ENCODE measurements around the gene CLHC1. TPM values are rescaled to one million over a fixed set of nuclear protein-coding genes. Genes with fewer than 3 reads are reported as not detected.
"Not testable (repeated sequence)": the region's sequence is repeated elsewhere in the genome, so short reads cannot be mapped to it uniquely, and the experiment has no call there.

CLHC1 gene
- total RNA-seq, 1 experiment from 2014 or later = 10.4 TPM

GRCh38 chr2:55200416-55200815 lies 31.7 kb downstream of the CLHC1 start:
- CTCF ChIA-PET = no interaction called here
- TF ChIP-seq CTCF (IDR thresholded peaks at IDR 0.05; ENCODE audit: unreplicated experiment) = no peak
- H3K27me3 Mint-ChIP-seq (ENCODE audit: unreplicated experiment) = no peaks in the 10 kb centered on the region
- H3K36me3 Mint-ChIP-seq (ENCODE audit: insufficient read depth, unreplicated experiment) = no peaks in the 10 kb centered on the region
- H3K4me1 Mint-ChIP-seq (ENCODE audit: low read depth, unreplicated experiment) = no peaks in the 10 kb centered on the region
- no peak overlapping the region for H3K27ac Mint-ChIP-seq (ENCODE audit: unreplicated experiment)
- no TSS peak for BruUV-seq (replicated peaks)
- H3K4me3 Mint-ChIP-seq (ENCODE audit: low read depth, unreplicated experiment) = no peak overlapping the region
- intact Hi-C loops (cut with micrococcal nuclease; ENCODE audit: unreplicated experiment) = no loop called here
- no peak for DNase-seq
- H3K9me3 Mint-ChIP-seq (ENCODE audit: low read depth, unreplicated experiment) = peaks cover 5% of the 10 kb centered on the region

- H3K27me3 Mint-ChIP-seq (ENCODE audit: unreplicated experiment) = no peaks in the 10 kb centered on the region
- H3K4me1 Mint-ChIP-seq (ENCODE audit: low read depth, unreplicated experiment) = no peaks in the 10 kb centered on the region
- intact Hi-C loops (cut with micrococcal nuclease; ENCODE audit: unreplicated experiment) = no loop called here
- H3K9me3 Mint-ChIP-seq (ENCODE audit: low read depth, unreplicated experiment) = peaks cover 5% of the 10 kb centered on the region
- no peak for DNase-seq
- CTCF ChIA-PET = no interaction called here
- TF ChIP-seq CTCF (IDR thresholded peaks at IDR 0.05; ENCODE audit: unreplicated experiment) = no peak
- no peaks in the 10 kb centered on the region for H3K36me3 Mint-ChIP-seq (ENCODE audit: insufficient read depth, unreplicated experiment)
- H3K4me3 Mint-ChIP-seq (ENCODE audit: low read depth, unreplicated experiment) = no peak overlapping the region
- BruUV-seq (replicated peaks) = no TSS peak
- no peak overlapping the region for H3K27ac Mint-ChIP-seq (ENCODE audit: unreplicated experiment)
Observed at GRCh38 chr2:55196526-55196925, 35.6 kb downstream of the CLHC1 start.

DNA sequence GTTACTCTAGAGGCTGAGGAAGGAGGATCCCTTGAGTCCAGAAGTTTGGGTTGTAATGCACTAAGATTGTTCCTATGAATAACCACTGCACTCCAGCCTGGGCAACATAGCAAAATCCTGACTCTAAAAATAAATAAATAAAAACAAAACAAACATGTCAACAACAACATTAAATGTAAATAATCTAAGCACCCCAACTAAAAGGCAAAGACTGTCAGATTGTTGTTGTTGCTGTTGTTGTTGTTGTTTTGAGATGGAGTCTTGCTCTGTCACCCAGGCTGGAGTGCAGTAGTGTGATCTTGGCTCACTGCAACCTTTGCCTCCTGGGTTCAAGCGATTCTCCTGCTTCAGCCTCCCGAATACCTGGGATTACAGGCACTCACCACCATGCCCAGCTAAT lies 40.2 kb downstream of the CLHC1 start:
- intact Hi-C loops (cut with micrococcal nuclease; ENCODE audit: unreplicated experiment); H3K4me1 Mint-ChIP-seq (ENCODE audit: low read depth, unreplicated experiment); H3K27me3 Mint-ChIP-seq (ENCODE audit: unreplicated experiment); H3K36me3 Mint-ChIP-seq (ENCODE audit: insufficient read depth, unreplicated experiment); CTCF ChIA-PET; DNase-seq; H3K27ac Mint-ChIP-seq (ENCODE audit: unreplicated experiment); H3K9me3 Mint-ChIP-seq (ENCODE audit: low read depth, unreplicated experiment); H3K4me3 Mint-ChIP-seq (ENCODE audit: low read depth, unreplicated experiment); BruUV-seq (replicated peaks): not testable (repeated sequence)

GRCh38 chr2:55186837-55187236 lies 45.3 kb downstream of the CLHC1 start:
- BruUV-seq (replicated peaks); H3K36me3 Mint-ChIP-seq (ENCODE audit: insufficient read depth, unreplicated experiment); DNase-seq; H3K9me3 Mint-ChIP-seq (ENCODE audit: low read depth, unreplicated experiment); H3K27me3 Mint-ChIP-seq (ENCODE audit: unreplicated experiment); H3K4me1 Mint-ChIP-seq (ENCODE audit: low read depth, unreplicated experiment); H3K4me3 Mint-ChIP-seq (ENCODE audit: low read depth, unreplicated experiment); intact Hi-C loops (cut with micrococcal nuclease; ENCODE audit: unreplicated experiment); H3K27ac Mint-ChIP-seq (ENCODE audit: unreplicated experiment); CTCF ChIA-PET: not testable (repeated sequence)

- CTCF ChIA-PET = interaction anchor here (0.6 kb wide), 1 partner anchor 76 kb away, joined by 3 read pairs; no protein-coding TSS in a partner anchor
- Mint-ChIP-seq H3K27me3 (ENCODE audit: unreplicated experiment) (no peaks in the 10 kb centered on the region), H3K4me1 (ENCODE audit: low read depth, unreplicated experiment) (peaks cover 9% of the 10 kb centered on the region), H3K4me3 (ENCODE audit: low read depth, unreplicated experiment) (no peak overlapping the region), H3K27ac (ENCODE audit: unreplicated experiment) (no peak overlapping the region), H3K9me3 (ENCODE audit: low read depth, unreplicated experiment) (no peaks in the 10 kb centered on the region), H3K36me3 (ENCODE audit: insufficient read depth, unreplicated experiment) (no peaks in the 10 kb centered on the region)
- intact Hi-C loops (cut with micrococcal nuclease; ENCODE audit: unreplicated experiment) = no loop called here
- no peak for TF ChIP-seq CTCF (IDR thresholded peaks at IDR 0.05; ENCODE audit: unreplicated experiment)
- no peak for DNase-seq
- BruUV-seq (replicated peaks) = no TSS peak
Observed at GRCh38 chr2:55180374-55180773, 51.7 kb downstream of the CLHC1 start.

Measured in Calu3 (cell line).